ENCODE results near the gene OR6F1.

GRCh38 chr1:247740721-247741120, 24.3 kb upstream of the OR6F1 start:
- TF ChIP-seq CTCF (conservative IDR thresholded peaks at IDR 0.05; ENCODE audit: low read length) (no peak), EZH2phosphoT487 (IDR thresholded peaks at IDR 0.05; ENCODE audit: borderline replicate concordance) (no peak)
